T-helper 2 cell (primary cell): ENCODE data around the gene GSC.
"Not testable (repeated sequence)": the region's sequence is repeated elsewhere in the genome, so short reads cannot be mapped to it uniquely, and the experiment has no call there.

ENCODE experiments used
- DNase-seq, 5 experiments: peaks; one replicate each; pipeline versions ENCODE4 v3.0.0 to v3.0.0-alpha.2; 2012 to 2022

The GSC gene

DNA sequence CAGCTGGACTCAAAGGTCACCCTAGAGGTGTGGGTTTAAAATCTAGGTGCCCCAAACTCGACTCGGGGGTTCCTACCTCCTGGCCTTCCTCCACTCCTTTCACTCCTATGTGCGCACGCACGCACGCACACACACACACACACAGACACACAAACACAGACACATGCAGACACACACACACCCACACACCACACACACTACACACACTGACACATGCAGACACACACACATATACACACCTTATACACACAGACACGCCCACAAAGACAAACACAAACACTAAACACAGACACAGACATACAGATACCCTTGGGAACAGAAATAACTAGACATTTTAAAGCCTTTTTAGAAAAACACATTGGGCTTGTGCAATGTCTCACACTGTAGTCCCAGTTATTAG lies 31.8 kb downstream of the GSC start:
- DNase-seq: no peak

DNA sequence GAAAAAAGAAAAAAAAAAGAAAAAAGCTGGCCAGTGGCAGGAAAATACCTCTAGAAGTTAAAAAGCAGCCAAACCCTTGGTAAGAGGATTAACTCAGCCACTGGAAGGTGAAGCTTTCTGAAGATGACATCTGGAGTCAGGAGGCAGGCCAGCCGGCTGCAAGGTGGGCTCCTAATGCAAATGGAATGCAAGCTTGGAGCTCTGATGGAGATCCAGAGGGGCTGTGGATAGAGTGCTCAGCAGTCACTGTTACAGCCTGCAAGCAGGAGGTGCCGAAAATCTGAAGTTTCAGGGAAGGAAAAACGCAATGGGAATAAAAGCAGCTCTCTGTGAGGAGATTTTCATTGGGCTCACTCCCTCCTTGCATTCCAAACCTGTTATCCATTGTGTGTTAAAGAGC lies 41.0 kb downstream of the GSC start:
- no peak for DNase-seq

DNA sequence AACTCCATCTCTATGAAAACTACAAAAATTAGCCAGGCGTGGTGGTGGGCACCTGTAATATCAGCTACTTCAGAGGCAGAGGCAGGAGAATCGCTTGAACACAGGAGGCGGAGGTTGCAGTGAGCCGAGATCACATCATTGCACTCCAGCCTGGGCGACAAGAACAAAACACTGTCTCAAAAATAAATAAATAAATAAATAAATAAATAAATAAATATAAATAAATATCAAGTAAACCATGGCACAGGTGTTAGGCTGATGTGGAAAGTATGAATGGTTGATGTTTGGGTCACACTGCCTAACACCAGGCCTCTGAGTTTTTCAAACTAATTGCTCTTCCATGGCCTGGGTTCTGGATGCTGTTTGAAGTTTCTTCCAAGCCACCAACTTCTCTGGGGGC lies 41.5 kb downstream of the GSC start:
- not testable (repeated sequence) for DNase-seq

DNA sequence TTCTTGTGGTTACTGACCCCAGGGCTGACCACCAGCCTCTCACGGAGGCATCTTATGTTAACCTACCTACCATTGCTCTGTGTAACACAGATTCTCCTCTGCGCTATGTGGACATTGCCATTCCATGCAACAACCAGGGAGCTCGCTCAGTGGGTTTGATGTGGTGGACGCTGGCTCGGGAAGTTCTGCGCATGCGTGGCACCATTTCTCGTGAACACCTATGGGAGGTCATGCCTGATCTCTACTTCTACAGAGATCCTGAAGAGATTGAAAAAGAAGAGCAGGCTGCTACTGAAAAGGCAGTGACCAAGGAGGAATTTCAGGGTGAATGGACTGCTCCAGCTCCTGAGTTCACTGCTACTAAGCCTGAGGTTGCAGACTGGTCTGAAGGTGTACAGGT lies 43.3 kb downstream of the GSC start:
- DNase-seq: not testable (repeated sequence)

DNA sequence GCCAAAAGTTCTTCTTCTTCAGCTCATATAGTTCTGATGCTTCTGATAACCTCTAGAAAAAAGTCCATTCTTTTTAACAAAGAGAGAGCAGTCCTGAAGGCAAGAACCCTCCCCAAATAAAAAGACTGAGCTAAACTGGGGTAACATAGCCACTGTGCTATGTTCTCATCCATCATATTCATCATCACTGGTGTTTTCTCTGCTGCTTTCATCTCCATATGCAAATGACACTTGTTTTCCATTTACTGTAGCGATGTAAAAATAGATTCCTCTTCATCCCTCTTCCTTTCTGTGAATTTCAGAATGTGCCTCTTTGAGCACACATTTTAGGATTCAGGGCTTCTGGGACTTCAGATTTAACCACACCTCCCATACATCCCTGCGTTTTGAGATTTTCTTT lies 44.9 kb downstream of the GSC start:
- DNase-seq: no peak

DNA sequence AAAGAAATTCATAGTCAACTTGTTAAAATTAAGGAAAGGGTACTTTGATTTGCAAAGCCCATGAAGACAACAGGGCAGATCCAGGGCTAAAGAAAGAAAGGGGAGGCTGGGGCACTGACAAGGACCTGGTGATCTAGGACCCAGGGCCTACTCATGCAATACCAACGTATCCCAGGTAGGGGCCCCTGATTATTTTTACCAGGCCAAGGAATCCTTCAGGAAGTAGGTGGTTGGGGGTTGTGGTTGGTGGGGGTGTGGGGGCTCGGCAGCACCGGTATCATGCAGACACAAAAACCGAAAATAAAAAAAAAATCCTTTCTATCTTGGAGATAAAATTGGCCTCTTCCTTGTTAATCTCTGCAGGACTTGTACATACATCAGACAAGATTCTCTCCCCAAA lies 47.5 kb downstream of the GSC start:
- DNase-seq: no peak
